CD4-positive, alpha-beta T cell treated with Interleukin-4 for 4 hours (primary cell): Measurements from ENCODE around the gene ZBTB38.

Source experiments
- DNase-seq: peaks from one replicate; pipeline ENCODE4 v3.0.0-alpha.2; 2020

ZBTB38 gene

DNA sequence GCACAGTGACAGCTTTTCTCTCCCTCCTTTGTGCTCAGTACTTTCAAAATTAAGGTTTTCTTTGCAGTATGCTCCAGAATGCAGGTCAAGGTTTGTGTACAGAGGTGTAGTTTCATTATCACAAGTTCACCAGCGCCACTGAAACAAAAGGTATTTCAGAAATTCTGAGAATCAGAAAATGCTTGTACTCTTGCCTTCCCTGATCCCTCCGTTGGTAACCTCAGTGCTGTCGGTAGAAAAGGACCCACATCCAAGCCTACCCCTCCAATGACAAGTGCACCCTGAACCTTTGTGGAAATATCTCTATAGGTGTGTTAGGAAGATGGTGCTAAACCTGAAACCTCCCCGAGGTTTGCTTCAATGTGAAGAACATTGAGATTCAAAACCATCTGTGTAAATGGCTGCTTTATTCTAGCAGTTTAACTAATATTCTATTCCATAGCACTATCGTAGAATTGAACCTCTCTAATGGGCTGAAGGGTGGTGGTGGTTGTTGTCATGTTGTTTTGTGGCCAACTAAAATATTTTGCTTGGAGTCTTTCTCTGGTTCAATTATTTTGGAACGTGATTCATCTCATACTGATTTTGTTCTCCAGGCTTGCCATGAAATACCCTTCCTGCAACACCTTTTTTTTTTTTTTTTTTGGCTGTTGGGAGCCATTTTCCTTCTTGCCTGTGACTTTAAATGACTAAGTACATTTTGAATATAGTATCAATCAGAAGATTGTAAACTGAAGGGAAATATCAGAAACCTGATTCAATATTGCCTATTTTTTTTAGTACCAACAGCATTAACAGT, 20.7 kb downstream of the ZBTB38 start:
- DNase-seq: peak; percentile 37

- DNase-seq: no peak
Observed at GRCh38 chr3:141389703-141390102, 21.4 kb downstream of the ZBTB38 start.

GRCh38 chr3:141390747-141391146, 22.4 kb downstream of the ZBTB38 start:
- DNase-seq: no peak

DNA sequence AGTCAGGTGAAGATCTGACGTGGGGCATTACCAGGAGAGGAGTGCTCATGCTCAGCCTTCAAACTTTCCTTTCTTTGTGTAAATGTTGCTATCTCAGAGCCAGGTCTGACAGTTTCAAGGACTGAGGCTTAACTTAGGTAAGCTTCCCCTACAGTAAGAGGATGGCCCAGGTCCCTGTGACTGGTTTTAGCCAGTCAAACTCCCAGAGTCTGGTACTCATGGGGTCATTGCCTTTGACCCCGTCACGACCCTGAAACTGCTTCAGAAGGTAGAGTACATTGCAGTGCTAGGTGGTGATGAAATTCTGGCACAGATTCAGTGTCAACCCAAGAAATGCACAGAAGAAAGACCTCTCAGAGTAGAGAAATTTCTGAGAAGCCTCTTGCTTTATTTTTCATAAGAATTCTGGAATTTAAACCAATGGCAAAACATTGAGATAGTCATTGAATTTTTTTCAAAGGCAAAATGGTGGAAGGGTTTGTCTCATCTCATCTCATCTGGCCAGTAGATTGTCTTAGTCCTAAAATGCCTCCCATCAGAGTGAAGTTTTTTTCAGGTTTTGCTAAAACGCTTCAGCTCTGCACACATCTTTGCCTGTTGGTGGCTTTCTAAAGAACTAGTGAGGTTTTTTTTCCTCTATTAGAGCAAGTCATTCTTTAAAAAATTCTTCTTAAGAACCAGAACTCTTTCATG, 23.1 kb downstream of the ZBTB38 start:
- no peak for DNase-seq

GRCh38 chr3:141391991-141392316, 23.6 kb downstream of the ZBTB38 start:
- no peak for DNase-seq

- DNase-seq: no peak
Observed at GRCh38 chr3:141392416-141392815, 24.1 kb downstream of the ZBTB38 start.

GRCh38 chr3:141392897-141393734, 24.8 kb downstream of the ZBTB38 start:
- DNase-seq: no peak

DNA sequence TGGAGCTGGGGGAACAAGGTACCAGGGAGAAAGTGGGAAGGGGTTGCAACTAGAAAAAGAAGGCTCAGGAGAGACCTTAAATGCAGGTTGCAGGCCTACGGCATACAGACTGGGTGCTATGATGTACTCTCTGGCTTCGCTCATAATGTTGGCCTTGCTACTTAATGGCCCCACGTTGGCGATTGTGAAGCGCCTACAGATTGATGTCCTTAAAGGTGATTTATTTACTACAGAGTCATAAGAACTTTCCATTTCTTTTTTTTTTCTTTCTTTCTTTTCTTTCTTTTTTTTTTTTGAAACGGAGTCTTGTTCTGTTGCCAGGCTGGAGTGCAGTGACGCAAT, 25.4 kb downstream of the ZBTB38 start:
- DNase-seq: no peak

DNA sequence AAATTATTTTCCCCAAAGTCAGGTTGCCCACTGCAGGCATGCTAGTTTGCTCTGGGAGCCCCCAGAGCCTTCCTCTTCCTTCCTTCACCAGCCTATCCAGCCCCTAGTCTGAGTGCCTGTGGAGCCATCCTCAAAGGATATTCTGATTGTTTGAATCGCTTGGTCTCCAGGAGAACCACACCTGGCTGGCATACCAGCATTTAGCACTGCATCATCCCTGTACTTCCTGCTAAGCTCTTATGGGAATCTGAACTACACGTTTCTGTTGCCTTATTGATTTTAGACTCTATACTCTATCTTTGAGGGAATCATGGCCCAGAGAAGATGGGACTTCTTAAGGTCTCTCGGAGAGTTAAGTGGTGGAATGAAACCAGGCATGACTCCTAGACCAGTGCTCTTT, 26.3 kb downstream of the ZBTB38 start:
- no peak for DNase-seq

- no peak for DNase-seq
Observed at GRCh38 chr3:141395005-141395589, 26.8 kb downstream of the ZBTB38 start.

- no peak for DNase-seq
Observed at GRCh38 chr3:141397996-141398395, 29.7 kb downstream of the ZBTB38 start.

GRCh38 chr3:141399200-141399599, 30.9 kb downstream of the ZBTB38 start:
- DNase-seq: no peak

GRCh38 chr3:141400073-141400971, 32.0 kb downstream of the ZBTB38 start:
- no peak for DNase-seq

DNA sequence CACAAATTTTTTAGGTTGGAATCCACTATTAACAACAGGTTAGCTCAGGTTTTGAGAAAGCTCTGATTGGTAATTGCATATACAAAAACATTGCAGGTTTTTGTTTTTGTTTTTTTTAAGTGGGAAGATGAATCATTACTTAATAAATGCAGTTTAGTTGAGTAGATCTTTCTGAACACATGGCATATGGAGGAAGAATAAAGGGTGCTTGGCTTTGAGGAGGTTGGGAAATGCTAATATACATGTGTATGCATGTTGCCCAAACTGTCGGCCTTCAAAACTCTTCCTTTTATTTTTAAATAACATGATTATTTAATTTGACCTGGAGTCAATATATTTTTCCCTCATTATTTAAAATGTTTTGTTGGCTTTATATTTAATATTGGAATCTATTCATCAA, 32.8 kb downstream of the ZBTB38 start:
- no peak for DNase-seq

DNA sequence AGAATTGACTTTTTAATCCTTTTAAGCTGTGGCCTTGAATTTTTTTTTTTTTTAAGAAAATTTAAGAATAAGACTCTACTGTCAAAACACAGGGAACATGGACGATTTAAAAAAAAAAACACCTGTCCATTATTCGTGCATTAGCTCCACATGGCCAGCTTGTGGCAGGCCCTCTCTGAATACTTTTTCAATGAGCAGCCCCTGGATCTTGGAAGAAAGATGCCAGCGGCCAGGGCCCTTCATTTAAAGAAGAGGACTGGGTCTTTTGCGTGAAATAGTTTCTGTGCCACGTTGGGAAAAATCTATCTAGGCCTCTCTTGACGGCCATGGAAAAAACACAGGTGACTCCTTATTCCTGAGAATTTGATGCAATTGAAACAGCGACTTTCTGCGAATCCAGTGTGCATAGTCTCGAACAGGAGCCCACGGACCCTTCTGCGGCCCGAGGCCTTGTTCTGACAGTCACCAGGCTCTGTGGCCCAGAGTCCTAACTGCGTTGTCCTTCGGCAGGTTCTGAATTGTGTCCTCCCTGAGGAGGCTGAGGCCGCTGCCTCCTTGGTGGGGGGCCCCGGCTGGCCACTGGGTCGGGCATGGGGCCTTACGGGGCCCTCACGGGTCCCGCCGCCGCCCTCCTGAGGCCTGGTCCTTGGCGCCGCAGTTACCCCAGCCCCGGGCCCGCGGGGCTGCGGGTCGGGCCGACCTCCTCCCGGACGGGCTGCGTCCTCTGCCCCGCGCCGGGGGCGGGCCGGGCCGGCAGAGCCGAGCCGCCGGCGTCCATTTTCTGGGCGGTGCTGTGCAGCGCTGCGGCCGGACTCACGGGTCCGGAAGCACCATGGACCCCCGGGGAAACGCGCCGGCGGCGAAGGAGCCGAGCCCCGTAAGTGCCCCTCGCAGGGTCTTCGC, 33.5 kb downstream of the ZBTB38 start:
- DNase-seq: no peak

DNA sequence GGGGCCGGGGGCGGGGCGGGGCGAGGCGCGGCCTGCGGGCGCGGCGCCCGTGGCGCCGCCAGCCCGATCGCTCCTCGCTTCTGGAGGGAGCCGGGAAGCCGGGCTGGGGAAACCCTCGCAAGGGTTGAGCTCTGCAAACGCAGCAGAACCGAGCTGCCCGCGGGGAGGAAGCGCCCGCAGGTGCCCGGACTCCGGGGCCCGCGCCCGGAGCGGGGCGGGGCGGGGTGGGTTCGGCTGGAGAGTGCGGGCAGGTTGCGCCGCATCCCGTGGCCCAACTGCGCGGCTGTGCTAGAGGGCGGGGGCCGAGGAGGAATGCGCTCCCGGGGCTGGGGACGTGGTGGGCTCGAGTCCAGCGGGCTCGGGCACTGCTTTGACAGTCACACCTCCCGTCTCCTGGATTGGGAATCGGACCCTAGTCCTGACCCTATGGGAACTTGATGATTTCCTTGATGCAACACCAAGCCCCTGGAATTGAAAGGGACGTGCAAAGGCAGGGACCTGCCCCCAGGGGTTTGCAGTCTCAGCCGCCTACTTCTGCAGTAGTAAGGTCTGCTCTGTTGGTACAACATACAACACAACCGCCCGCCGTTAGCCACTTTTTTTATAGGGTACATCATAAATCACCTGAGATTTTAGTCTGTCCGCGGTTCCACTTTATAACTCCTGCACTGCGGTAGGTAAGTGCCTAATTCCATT, 34.3 kb downstream of the ZBTB38 start:
- peak; percentile 65 for DNase-seq

- DNase-seq: peak; percentile 64
Observed at GRCh38 chr3:141403576-141403975, 35.3 kb downstream of the ZBTB38 start.

DNA sequence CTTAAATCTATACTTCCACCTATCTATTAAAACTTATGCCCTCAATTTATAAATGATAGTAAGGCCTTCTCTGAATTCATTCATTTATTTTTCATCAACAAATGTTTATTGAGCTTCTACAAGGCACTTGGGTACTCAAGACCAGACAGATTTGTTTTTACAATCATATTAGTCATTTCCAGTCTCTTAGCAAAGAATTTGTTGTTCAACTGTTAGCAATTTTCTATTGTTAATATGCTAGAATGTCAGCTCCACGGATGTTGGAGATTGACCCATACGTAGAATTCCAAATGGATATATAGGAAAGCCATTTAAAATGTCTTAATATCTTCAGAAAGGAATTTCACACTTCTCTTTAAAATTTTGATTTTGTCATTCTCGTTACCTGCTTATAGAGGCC, 36.7 kb downstream of the ZBTB38 start:
- no peak for DNase-seq

DNA sequence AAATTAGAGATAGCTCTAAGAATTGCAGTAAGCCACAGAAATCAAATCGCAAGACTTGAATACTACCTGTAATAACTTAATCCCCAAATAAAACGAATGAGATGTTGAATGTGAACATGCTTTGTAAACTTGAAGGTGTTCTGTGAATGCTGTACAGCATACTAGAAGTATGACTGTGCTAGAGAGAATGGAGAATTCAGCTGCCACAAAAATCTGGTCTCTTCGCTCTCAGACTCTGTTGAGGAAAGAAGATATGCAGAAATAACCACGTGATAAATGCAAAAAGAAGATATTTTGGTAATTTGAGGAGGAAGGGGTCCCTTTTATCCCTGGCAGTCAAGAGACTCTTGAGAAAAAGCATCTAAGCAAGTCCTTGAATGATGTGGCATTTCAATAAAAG, 37.3 kb downstream of the ZBTB38 start:
- DNase-seq: no peak

DNA sequence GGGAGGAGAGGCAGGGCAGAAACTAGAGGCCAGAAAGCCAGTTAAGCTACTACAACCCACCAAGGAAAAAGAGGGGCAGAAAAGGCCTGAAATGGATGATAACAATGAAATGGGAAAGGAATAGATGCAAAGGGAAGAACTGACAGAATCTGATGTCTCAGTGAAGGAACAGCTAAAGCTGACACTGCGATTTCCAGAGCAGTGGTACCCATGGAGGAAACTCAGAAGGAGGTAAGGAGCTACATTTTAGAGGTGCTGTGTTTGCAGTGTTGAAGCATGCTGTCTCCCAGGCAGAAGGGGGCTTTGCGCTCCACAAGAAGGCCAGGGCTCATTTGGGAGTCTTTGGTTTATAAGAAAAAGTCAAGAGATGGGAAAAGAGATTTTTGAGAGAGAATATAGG, 38.0 kb downstream of the ZBTB38 start:
- DNase-seq: no peak

GRCh38 chr3:141407047-141407446, 38.7 kb downstream of the ZBTB38 start:
- DNase-seq: no peak
